Measurements from ENCODE around the gene LRRK2.

LRRK2 gene

DNA sequence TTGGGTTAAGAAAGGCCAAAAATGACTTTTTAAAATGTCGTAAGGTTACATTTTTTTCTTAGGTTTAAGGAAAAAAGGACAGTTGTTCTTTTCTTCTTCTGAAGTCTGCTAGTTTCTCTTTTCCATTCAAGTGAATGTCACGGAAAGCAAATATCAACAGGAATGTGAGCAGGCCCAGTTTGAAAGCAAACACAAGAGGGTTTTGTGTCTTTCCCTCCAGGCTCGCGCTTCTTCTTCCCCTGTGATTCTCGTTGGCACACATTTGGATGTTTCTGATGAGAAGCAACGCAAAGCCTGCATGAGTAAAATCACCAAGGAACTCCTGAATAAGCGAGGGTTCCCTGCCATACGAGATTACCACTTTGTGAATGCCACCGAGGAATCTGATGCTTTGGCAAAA lies 85.4 kb downstream of the LRRK2 start:
- H3K9me3 Mint-ChIP-seq (ENCODE audit: low read depth) = no peaks in the 10 kb centered on the region
- no peaks in the 10 kb centered on the region for H3K36me3 Mint-ChIP-seq
- H3K4me1 Mint-ChIP-seq (ENCODE audit: low read depth) = no peaks in the 10 kb centered on the region
- H3K27me3 Mint-ChIP-seq = no peaks in the 10 kb centered on the region
- H3K4me3 Mint-ChIP-seq = no peak overlapping the region
- no peak overlapping the region for H3K27ac Mint-ChIP-seq

DNA sequence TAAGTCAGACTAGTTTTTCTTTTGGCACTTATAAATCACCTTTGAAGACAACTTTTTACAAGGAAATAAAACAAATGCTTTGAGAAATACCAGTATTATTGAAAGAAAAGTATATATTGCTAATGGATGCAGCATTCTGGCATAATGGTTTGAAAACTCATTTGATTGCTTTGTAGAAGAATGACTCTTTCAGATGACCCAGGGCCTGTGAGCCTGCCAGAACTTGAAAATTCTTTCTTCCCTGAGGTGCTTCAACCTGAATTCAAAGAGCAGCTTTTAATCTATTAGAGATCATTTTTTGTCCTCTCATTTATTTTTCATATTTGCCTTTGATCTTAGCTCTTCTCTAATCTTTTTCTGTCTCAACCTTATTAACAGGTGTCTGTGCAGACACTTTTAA lies 87.4 kb downstream of the LRRK2 start:
- H3K4me3 Mint-ChIP-seq = no peak overlapping the region
- no peaks in the 10 kb centered on the region for H3K4me1 Mint-ChIP-seq (ENCODE audit: low read depth)
- no peaks in the 10 kb centered on the region for H3K9me3 Mint-ChIP-seq (ENCODE audit: low read depth)
- H3K27ac Mint-ChIP-seq = no peak overlapping the region
- no peaks in the 10 kb centered on the region for H3K27me3 Mint-ChIP-seq
- no peaks in the 10 kb centered on the region for H3K36me3 Mint-ChIP-seq

DNA sequence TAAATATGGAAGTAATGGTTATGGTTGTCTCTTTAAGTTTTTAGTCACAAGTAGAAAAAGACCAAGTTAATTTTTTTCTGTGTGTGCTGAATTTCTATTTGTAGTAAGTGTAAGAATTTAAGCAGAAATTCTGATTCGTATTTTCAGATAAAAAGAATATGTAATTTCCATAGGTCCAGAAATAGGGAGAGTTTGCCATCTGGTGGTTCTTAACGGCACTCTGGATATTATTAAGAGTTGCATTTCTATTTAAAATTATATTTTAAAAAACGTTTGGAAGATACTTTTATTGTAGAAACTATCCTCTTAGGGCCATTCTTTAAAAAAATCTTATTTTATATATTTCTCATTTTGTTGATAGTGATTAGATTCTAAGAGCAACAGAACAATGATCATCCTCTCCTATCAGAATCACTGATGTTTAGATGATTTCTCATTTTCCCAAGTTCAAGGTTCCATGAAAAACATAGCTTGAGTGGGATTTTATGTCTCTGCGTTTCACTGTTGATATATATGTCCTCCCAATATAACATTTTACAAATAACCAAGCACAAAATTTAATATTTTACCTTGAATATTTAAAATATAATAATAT lies 88.3 kb downstream of the LRRK2 start:
- H3K4me1 Mint-ChIP-seq (ENCODE audit: low read depth) = no peaks in the 10 kb centered on the region
- no peak overlapping the region for H3K4me3 Mint-ChIP-seq
- no peaks in the 10 kb centered on the region for H3K9me3 Mint-ChIP-seq (ENCODE audit: low read depth)
- H3K27ac Mint-ChIP-seq = no peak overlapping the region
- no peaks in the 10 kb centered on the region for H3K27me3 Mint-ChIP-seq
- H3K36me3 Mint-ChIP-seq = no peaks in the 10 kb centered on the region

DNA sequence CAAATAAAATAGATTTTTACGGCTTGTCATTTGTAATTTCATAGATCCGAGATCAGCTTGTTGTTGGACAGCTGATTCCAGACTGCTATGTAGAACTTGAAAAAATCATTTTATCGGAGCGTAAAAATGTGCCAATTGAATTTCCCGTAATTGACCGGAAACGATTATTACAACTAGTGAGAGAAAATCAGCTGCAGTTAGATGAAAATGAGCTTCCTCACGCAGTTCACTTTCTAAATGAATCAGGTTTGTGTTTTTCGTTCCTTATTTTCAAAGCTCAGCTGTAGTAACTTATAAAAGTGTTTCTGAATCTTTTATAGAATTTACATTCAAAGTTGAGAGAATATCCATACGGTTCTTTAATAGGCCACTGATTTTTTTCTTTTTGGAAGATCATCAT lies 89.1 kb downstream of the LRRK2 start:
- no peaks in the 10 kb centered on the region for H3K4me1 Mint-ChIP-seq (ENCODE audit: low read depth)
- H3K36me3 Mint-ChIP-seq = no peaks in the 10 kb centered on the region
- H3K27me3 Mint-ChIP-seq = no peaks in the 10 kb centered on the region
- H3K27ac Mint-ChIP-seq = no peak overlapping the region
- no peaks in the 10 kb centered on the region for H3K9me3 Mint-ChIP-seq (ENCODE audit: low read depth)
- H3K4me3 Mint-ChIP-seq = no peak overlapping the region

DNA sequence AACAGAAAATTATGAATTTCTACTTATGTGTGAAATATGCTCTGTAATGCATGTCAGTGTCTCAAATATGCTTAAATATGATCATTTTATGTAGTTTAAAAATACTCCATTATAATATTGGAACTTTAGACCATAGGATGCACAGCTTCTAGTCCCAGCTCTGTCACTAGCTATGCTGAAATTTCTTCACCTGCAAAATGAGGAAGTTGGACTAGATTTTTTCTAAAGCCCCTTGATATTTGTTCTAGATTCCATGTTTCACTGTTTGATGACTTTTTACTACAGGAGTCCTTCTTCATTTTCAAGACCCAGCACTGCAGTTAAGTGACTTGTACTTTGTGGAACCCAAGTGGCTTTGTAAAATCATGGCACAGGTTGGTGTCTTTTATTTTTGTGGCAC lies 90.1 kb downstream of the LRRK2 start:
- H3K4me1 Mint-ChIP-seq (ENCODE audit: low read depth) = no peaks in the 10 kb centered on the region
- H3K36me3 Mint-ChIP-seq = no peaks in the 10 kb centered on the region
- no peaks in the 10 kb centered on the region for H3K27me3 Mint-ChIP-seq
- no peak overlapping the region for H3K4me3 Mint-ChIP-seq
- no peaks in the 10 kb centered on the region for H3K9me3 Mint-ChIP-seq (ENCODE audit: low read depth)
- no peak overlapping the region for H3K27ac Mint-ChIP-seq

DNA sequence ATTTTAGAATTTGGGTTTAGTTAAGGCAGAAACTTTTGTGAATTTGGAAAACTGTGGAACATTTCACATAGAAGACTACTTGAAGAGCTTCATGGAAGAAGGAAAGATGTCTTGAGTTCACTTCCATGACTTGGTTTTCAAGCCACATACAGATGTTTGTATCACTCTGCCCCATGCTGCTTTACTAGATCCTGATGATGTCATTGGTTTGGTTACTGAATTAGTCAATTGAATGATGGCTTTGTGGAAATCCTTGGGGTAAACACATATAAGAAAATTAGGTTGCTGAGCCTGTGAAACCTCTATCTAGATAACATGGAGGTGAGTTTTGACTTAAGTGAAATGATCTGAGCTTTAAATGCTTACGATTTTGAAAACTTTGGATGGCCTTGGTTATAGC lies 90.6 kb downstream of the LRRK2 start:
- no peak overlapping the region for H3K4me3 Mint-ChIP-seq
- H3K27me3 Mint-ChIP-seq = no peaks in the 10 kb centered on the region
- H3K9me3 Mint-ChIP-seq (ENCODE audit: low read depth) = no peaks in the 10 kb centered on the region
- H3K36me3 Mint-ChIP-seq = no peaks in the 10 kb centered on the region
- H3K4me1 Mint-ChIP-seq (ENCODE audit: low read depth) = no peaks in the 10 kb centered on the region
- H3K27ac Mint-ChIP-seq = no peak overlapping the region

DNA sequence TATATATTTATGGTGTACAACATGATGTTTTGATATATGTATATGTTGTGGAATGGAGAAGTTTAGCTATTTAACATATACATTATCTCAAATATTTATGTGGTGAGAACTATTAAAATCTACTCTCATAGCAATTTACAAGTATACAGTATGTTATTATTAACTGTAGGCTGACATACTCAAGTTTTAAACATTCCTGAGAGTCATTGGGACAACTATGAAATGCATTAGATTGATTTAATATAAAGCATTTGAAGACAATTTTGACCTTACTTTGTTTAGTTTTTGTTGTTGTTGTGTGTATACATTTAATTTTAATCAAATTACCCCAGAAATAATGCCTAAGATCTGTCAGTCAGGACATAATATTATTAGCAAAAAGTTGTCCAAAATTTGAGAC lies 99.5 kb downstream of the LRRK2 start:
- no peaks in the 10 kb centered on the region for H3K36me3 Mint-ChIP-seq
- no peaks in the 10 kb centered on the region for H3K4me1 Mint-ChIP-seq (ENCODE audit: low read depth)

DNA sequence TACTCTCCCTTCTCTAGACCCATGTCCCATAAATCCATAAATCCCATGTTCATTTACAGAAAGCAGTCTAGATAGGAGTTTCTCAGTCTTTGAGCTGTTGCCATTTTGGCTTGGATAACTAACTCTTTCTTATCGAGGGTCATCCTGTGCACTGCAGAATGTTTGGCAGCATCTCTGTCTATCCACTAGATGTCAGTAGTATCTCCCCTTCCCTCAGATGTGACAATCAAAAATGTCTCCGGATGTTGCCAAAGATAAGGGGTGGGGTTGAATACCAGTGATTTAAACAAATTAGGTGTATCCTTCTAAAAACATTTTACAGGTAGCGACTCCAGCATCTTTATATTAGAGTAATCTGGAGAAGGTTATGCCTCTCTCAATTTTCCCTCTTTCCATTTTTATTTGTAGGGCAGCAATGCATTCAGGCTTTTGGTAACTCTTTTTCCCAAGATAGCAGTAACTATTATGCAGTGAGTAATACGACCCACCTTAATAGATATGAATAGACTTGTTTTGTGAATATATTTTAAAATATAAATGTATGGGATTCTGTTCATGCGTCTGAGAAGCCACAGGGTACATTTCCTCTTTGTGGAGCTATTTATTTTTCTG lies 100.7 kb downstream of the LRRK2 start:
- Mint-ChIP-seq H3K9me3 (ENCODE audit: low read depth) (peaks cover 6% of the 10 kb centered on the region), H3K27me3 (no peaks in the 10 kb centered on the region), H3K27ac (no peak overlapping the region), H3K4me1 (ENCODE audit: low read depth) (no peaks in the 10 kb centered on the region), H3K36me3 (no peaks in the 10 kb centered on the region), H3K4me3 (no peak overlapping the region)

More for the DNA sequence above, 99.5 kb downstream of the LRRK2 start:
- H3K27ac Mint-ChIP-seq = no peak overlapping the region
- H3K27me3 Mint-ChIP-seq = no peaks in the 10 kb centered on the region
- peaks cover 3% of the 10 kb centered on the region for H3K9me3 Mint-ChIP-seq (ENCODE audit: low read depth)
- no peak overlapping the region for H3K4me3 Mint-ChIP-seq

DNA sequence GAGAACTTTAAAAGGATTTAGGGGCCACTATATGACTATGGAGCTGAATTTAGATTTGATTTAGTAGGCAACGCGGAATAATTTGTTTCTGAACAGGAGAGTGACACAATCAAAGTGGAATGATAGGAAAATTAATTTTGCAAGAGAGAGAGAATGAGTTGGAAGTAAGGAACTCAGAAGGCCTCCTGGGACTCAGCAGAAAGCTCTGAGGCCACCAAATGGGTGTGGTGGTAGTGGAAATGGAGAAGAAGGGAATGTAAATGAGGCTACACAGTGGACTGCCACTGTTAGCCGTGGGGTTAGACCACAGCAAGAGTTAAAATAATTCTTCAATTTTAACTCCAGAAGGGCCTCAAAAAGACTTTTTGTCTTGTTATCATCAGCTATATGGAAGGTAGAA lies 102.7 kb downstream of the LRRK2 start:
- no peaks in the 10 kb centered on the region for H3K27me3 Mint-ChIP-seq
- H3K4me3 Mint-ChIP-seq = no peak overlapping the region
- H3K9me3 Mint-ChIP-seq (ENCODE audit: low read depth) = peaks cover 12% of the 10 kb centered on the region
- no peaks in the 10 kb centered on the region for H3K36me3 Mint-ChIP-seq
- no peak overlapping the region for H3K27ac Mint-ChIP-seq
- H3K4me1 Mint-ChIP-seq (ENCODE audit: low read depth) = no peaks in the 10 kb centered on the region

DNA sequence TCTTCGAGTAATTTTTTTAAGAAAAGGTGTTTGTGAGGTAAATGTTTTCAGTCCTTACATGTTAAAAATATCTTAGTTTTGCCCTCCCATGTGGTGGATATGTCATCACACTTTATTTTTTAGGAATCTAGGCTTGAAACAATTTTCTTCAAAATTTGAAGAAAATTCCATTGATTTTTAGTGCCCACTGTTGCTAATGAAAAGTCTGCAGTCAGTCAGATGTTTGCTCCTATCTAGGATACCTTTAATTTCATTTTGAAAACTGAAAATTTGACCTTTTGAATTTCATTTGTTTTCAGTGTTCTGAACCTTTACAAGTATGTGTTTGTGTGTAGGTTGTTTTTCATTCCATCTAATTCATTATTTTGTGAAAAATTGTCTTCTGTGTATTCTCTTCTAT lies 105.4 kb downstream of the LRRK2 start:
- peaks cover 12% of the 10 kb centered on the region for H3K9me3 Mint-ChIP-seq (ENCODE audit: low read depth)
- no peaks in the 10 kb centered on the region for H3K27me3 Mint-ChIP-seq
- H3K27ac Mint-ChIP-seq = no peak overlapping the region
- H3K36me3 Mint-ChIP-seq = no peaks in the 10 kb centered on the region
- H3K4me3 Mint-ChIP-seq = no peak overlapping the region
- H3K4me1 Mint-ChIP-seq (ENCODE audit: low read depth) = no peaks in the 10 kb centered on the region

DNA sequence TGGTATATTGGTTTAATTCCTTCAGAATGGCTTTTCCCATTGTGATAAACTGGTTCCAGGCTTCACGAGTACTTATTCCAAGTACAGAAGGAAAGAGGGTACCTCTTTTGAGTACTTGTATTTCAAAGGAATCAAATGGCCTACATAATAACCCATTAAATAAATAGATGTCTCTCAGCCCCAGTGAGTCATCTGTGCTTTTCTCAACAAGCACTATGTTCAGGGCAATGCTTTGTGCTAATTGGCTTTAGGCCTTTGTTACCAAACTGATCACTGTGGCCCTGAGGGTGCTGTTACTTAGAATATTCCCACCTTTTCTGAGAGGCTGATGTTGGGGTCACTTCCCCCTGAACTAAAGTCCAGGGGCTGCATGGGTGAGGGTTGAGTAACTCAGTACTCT lies 107.1 kb downstream of the LRRK2 start:
- no peaks in the 10 kb centered on the region for H3K36me3 Mint-ChIP-seq
- H3K27ac Mint-ChIP-seq = no peak overlapping the region
- H3K9me3 Mint-ChIP-seq (ENCODE audit: low read depth) = peaks cover 11% of the 10 kb centered on the region
- no peak overlapping the region for H3K4me3 Mint-ChIP-seq
- no peaks in the 10 kb centered on the region for H3K4me1 Mint-ChIP-seq (ENCODE audit: low read depth)
- peaks cover 1% of the 10 kb centered on the region for H3K27me3 Mint-ChIP-seq

DNA sequence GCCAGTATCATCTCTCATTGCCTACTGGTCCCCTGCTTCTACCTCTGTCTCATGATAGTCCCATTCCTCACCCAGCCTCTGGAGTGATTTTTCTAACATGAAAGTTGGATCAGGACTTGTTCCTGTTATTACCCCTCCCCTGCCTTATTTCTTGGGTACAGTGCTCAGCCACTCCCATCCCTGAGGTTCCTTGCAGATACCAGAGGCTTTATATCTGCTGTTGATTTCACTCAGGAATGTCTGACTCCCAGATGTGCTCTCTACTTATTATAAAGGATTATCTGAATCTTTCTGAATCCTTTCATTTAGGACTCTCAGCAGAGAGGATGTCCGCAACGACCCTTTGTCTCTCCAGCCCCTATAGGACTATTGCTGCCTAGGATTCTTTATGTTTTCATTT lies 111.2 kb downstream of the LRRK2 start:
- H3K4me1 Mint-ChIP-seq (ENCODE audit: low read depth) = no peaks in the 10 kb centered on the region
- peaks cover 1% of the 10 kb centered on the region for H3K27me3 Mint-ChIP-seq
- H3K9me3 Mint-ChIP-seq (ENCODE audit: low read depth) = peaks cover under 1% of the 10 kb centered on the region
- H3K4me3 Mint-ChIP-seq = no peak overlapping the region
- H3K36me3 Mint-ChIP-seq = no peaks in the 10 kb centered on the region
- H3K27ac Mint-ChIP-seq = no peak overlapping the region

DNA sequence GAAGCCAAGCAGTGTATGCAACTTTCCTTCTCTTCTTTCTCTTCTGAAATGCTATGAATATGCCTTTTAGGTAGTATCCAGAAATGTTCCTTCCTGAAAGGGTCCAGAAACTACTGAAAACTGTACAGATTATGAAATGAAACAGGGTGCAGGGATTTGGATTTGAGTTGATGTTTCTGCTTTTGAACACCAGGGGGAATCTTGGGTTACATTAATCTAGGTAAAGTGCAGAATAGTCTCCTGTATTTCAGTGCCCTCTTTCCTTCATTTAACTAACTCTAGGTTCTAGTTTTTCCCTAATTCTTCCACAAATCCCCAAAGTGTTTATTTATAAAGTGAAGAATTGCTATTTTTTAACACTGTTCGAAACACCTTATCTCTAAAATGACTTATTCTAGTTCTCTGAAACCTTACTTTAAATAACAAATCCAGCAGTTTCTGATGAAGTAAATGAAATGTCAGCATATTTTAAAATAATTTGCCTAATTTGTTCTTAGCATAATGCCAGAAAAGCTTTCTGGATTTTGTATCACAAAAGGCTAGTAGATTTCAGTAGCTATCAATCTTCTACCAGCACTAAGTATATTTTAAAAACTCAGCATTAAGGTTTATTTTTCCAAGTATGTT lies 111.9 kb downstream of the LRRK2 start:
- Mint-ChIP-seq H3K4me3 (no peak overlapping the region), H3K27ac (no peak overlapping the region), H3K27me3 (peaks cover 1% of the 10 kb centered on the region), H3K36me3 (no peaks in the 10 kb centered on the region), H3K9me3 (ENCODE audit: low read depth) (no peaks in the 10 kb centered on the region), H3K4me1 (ENCODE audit: low read depth) (no peaks in the 10 kb centered on the region)

DNA sequence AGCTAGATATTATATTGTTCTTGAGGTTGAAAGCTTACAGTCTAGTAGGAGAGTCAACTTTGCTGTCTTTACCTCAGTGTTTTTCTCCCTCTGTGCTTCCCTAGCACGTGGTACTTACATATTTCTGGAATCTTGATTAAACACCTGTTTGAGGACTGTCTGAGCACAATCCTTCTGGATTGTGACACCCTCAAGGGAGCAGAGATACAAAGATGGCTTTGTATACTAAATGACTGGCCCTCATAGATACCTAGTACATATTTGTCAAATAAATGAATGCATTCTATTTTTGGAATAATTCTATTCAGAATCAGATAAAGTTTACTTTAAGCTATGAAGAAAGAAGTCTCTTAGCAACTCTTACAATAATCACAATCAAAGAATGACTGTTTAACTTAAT lies 113.3 kb downstream of the LRRK2 start:
- Mint-ChIP-seq H3K4me1 (ENCODE audit: low read depth) (no peaks in the 10 kb centered on the region), H3K27me3 (peaks cover 1% of the 10 kb centered on the region), H3K4me3 (no peak overlapping the region), H3K9me3 (ENCODE audit: low read depth) (no peaks in the 10 kb centered on the region), H3K27ac (no peak overlapping the region), H3K36me3 (no peaks in the 10 kb centered on the region)

DNA sequence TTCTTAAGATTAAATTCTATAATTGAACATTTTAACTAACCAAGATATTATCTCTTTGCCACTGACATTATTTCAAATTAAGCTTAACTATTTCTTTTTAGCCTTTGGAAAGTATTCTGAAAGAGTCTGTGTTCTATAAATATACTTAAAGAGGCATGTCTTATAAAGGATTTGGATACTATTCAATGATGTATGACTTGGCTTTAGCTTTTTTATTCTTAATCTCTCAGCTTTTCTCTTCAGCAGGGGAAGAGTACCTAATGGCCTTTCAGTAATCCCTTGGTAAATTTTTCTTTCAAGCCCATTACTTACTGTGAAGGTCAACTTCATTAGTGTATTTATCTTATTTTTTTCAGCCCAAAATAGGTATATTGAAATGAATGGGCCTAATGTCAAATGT lies 113.8 kb downstream of the LRRK2 start:
- no peaks in the 10 kb centered on the region for H3K36me3 Mint-ChIP-seq
- H3K4me3 Mint-ChIP-seq = no peak overlapping the region
- H3K4me1 Mint-ChIP-seq (ENCODE audit: low read depth) = no peaks in the 10 kb centered on the region
- H3K27ac Mint-ChIP-seq = no peak overlapping the region
- no peaks in the 10 kb centered on the region for H3K9me3 Mint-ChIP-seq (ENCODE audit: low read depth)
- peaks cover 1% of the 10 kb centered on the region for H3K27me3 Mint-ChIP-seq

DNA sequence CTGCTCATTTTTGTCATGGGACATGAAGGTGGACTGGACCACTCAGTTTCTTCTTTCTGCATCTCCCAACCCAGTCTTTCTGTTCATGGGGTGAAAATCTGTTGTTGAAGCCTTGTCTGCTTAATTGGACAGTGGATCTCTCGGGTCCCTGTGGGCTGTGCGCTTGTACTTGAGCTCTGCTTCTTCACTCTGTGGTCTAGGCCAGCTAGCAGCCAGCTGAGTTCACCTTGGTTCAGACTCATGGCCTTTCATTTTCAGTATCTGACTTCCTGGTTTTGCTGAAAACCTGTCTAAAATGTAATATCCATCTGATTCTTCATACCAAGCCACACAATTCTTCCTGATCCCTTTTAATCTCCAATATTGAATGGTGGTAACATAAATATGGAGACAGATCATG lies 117.2 kb downstream of the LRRK2 start:
- H3K27ac Mint-ChIP-seq = no peak overlapping the region
- H3K4me1 Mint-ChIP-seq (ENCODE audit: low read depth) = no peaks in the 10 kb centered on the region
- H3K9me3 Mint-ChIP-seq (ENCODE audit: low read depth) = no peaks in the 10 kb centered on the region
- H3K27me3 Mint-ChIP-seq = no peaks in the 10 kb centered on the region
- no peaks in the 10 kb centered on the region for H3K36me3 Mint-ChIP-seq
- no peak overlapping the region for H3K4me3 Mint-ChIP-seq

Data from activated naive CD8-positive, alpha-beta T cell (primary cell).